KOPT-K1 (cell line): ENCODE data around the gene LPCAT1.
"Not testable (repeated sequence)": the region's sequence is repeated elsewhere in the genome, so short reads cannot be mapped to it uniquely, and the experiment has no call there.

Experiments
- H3K27ac ChIP-seq: fragments of 200-600 bp; sonication (generic); 2 replicates; pipeline ENCODE4 v1.5.1; 2016; ENCODE audit warnings: antibody characterized with exemption, mild to moderate bottlenecking, low read depth, low read length; ENCODE audit not compliant: poor library complexity, severe bottlenecking
- H3K36me3 ChIP-seq: fragments of 200-600 bp; sonication (generic); 2 replicates; pipeline ENCODE4 v1.5.1; 2017; ENCODE audit warnings: antibody characterized with exemption, mild to moderate bottlenecking, low read length, moderate library complexity; ENCODE audit not compliant: insufficient read depth
- H3K9me3 ChIP-seq: fragments of 200-600 bp; sonication (generic); 2 replicates; pipeline ENCODE4 v1.5.1; 2017; ENCODE audit warnings: antibody characterized with exemption, low read length, mild to moderate bottlenecking; ENCODE audit not compliant: insufficient read depth, poor library complexity, severe bottlenecking

LPCAT1 gene

DNA sequence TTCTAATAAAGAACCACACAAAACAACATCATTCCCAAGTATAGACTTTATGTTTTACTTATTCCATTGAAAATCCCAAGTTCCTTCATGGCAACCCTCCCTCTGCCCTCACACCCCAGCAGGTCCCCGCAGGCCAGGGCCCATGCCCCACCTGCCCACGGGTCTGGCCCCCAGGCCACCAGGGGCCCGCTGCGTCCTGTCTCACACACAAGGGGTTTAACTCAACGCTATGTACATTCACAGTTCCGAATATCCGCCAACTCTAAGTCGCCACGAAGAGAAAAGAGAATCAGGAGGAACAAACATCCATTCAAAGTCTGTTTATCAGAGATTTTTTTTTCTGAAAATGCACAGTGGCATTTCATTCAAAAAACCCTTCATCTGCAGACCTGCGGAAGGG is 62.4 kb downstream of the LPCAT1 start:
- Histone ChIP-seq H3K9me3 (peaks cover 28% of the 10 kb centered on the region), H3K27ac (no peak overlapping the region), H3K36me3 (peaks cover 96% of the 10 kb centered on the region)

DNA sequence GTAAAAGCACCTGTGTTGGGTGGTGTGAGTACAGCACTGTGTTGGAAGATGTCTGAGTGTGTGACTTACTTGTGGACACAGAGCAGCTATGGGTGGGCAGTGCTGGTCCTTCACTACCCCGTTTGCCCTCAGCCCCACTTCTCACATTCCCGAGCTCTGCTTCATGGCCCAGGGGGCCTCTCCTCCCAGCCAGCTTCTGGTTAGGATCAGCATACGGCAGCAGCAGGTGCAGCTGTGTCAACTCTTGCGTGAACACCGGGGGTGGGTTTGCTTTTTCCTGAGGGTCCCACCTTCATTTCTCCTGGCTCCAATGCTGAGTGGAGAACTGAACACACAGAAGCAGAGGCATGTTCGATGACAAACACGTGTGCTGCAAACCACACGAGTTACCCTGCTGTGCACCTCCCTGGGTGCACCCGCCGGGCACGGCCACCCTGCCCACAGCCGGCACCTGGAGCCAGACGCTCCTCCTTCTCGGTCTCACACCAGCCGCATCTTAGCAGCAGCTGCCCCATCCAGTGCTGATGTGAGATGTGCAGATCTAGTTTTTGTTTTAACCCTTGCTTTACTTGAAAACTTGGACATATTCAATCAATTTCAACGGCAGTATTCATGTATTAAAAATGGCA is 63.6 kb downstream of the LPCAT1 start:
- no peak overlapping the region for H3K27ac ChIP-seq
- peaks cover 84% of the 10 kb centered on the region for H3K36me3 ChIP-seq
- peaks cover 38% of the 10 kb centered on the region for H3K9me3 ChIP-seq

DNA sequence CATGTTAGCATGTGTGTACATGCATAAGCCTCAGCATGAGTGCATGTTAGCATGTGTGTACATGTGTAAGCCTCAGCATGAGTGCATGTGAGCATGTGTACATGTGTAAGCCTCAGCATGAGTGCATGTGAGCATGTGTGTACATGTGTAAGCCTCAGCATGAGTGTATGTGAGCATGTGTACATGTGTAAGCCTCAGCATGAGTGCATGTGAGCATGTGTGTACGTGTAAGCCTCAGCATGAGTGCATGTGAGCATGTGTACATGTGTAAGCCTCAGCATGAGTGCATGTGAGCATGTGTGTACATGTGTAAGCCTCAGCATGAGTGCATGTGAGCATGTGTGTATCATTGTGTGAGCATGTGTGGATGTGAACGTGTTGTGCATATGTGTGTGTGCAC is 64.3 kb downstream of the LPCAT1 start:
- not testable (repeated sequence) for H3K27ac ChIP-seq
- peaks cover 42% of the 10 kb centered on the region for H3K9me3 ChIP-seq
- H3K36me3 ChIP-seq = peaks cover 77% of the 10 kb centered on the region

DNA sequence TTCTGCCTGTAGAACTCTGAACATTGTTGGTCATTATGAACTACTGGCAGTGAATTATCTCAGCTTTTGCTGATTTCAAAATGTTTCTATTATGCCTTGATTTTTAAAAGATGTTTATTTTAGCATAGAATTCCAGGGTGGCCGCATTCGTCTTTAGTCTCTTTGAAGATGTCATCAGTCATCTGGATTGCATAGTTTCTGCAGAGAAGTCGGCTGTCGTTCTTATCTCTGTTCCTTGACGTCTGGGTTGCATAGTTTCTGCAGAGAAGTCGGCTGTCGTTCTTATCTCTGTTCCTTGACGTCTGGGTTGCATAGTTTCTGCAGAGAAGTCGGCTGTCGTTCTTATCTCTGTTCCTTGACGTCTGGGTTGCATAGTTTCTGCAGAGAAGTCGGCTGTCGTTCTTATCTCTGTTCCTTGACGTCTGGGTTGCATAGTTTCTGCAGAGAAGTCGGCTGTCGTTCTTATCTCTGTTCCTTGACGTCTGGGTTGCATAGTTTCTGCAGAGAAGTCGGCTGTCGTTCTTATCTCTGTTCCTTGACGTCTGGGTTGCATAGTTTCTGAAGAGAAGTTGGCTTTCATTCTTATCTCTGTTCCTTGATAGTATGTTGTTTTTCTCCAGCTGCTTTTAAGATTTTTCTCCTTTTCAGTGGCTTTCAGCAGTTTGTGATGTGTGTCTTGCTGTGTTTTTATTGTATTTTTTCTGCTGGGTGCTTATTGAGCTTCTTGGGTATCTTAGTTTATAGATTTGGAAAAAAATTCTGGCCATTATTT is 67.5 kb downstream of the LPCAT1 start:
- peaks cover 45% of the 10 kb centered on the region for H3K36me3 ChIP-seq
- H3K9me3 ChIP-seq = peaks cover 60% of the 10 kb centered on the region
- H3K27ac ChIP-seq = not testable (repeated sequence)

DNA sequence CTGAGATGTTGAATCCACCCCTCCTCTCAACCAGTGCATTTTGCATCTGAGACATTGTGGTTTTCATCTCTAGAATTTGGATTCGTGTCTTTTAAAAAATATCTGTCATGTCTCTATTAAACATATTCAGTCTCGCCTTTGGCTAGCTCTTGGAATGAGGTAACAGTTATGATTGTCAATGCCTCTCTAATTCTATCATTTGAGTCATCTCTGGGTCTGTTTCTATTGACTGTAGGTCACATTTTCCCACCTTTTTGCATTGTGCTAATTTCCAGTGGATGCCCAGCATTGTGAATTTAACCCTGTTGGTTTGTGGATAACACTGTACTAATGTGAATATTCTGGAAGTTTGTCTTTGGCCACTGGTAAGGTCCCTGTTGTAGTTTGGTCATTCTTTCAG is 70.1 kb downstream of the LPCAT1 start:
- Histone ChIP-seq H3K27ac (no peak overlapping the region), H3K9me3 (peaks cover 60% of the 10 kb centered on the region), H3K36me3 (peaks cover 18% of the 10 kb centered on the region)

DNA sequence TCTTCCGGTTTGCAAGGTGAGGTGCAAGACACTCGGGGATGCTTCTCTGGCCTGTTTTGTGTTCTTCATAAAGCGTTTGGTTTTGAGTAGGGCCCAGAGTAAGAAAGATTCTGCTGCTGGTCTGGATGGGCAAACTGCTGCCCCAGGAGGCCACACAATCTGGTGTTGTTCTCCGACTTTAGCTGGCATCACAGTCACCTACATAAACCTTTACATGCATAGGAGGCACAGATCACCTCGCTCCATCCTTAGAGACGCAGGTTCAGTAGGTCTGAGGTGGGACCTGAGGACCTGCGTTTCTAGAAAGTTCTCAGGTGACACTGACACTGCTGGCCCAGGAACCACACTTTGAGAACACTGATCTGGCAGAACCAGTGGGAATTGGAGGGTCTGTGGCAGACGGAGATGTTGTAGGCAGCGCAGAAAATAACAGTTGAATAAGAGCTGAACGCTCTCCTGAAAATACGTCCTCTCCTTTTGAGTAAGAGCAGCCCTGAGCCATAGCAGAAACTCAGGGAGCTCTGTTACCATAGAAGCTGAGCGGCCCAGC is 74.6 kb downstream of the LPCAT1 start:
- Histone ChIP-seq H3K9me3 (peaks cover 18% of the 10 kb centered on the region), H3K27ac (no peak overlapping the region), H3K36me3 (no peaks in the 10 kb centered on the region)

DNA sequence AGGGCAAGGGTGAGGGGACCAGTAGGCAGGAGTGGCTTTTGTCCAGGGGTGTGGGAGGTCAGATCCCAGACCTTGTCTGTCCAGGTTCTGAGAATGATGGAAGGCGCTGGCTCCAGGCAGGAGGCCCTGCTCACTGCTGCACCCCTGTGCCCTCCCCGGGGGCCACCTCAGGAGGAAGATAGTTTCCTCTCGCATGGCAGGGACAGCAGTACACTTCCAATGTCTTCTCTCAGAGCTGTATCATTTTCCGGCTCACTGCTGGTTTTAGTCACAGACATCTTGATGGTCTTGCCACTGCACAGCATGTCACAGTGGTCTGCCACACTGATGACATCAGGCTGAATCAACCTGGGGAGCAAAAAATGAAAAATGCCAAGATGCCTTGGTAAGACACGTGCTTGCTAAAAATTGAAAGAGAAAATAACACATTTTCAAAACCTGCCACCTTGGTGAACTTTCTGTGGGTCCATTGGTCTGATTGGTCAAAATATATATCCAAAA is 75.2 kb downstream of the LPCAT1 start:
- Histone ChIP-seq H3K36me3 (no peaks in the 10 kb centered on the region), H3K27ac (peak overlapping the region; percentile 42), H3K9me3 (peaks cover 12% of the 10 kb centered on the region)

DNA sequence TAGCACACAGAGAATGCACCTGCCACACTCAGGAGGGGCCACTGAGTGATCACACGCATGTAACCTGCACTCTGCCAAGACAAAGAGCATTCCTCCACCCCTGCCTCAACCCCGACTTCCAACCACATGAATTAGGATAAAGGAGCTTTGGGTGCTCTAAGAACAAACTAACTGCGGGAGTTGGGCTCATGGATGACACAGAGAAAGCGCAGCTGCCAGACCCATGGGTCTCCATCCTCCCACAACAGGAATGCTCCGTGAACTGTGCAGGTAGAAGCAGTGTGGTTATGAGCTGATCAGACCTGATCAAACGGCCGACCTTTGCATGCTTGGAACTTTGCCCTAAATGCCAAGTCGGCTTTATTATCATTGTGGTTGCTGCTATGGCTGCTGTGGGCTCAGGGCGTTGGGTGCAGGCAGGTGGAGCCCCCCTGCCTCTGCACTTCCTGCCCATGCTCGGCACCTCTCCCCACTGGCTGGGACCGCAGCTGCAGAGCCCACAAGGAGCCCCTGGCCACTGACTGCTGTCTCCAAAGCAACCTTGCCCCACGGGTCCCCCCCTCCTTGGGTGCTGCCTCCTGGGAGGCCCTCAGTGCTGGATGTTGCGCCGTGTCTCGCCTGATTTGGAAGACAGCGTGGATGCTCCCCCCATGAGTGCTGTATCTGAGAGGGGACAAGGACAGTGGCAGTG is 75.9 kb downstream of the LPCAT1 start:
- peaks cover 5% of the 10 kb centered on the region for H3K9me3 ChIP-seq
- no peaks in the 10 kb centered on the region for H3K36me3 ChIP-seq
- peak overlapping the region; percentile 42 for H3K27ac ChIP-seq

DNA sequence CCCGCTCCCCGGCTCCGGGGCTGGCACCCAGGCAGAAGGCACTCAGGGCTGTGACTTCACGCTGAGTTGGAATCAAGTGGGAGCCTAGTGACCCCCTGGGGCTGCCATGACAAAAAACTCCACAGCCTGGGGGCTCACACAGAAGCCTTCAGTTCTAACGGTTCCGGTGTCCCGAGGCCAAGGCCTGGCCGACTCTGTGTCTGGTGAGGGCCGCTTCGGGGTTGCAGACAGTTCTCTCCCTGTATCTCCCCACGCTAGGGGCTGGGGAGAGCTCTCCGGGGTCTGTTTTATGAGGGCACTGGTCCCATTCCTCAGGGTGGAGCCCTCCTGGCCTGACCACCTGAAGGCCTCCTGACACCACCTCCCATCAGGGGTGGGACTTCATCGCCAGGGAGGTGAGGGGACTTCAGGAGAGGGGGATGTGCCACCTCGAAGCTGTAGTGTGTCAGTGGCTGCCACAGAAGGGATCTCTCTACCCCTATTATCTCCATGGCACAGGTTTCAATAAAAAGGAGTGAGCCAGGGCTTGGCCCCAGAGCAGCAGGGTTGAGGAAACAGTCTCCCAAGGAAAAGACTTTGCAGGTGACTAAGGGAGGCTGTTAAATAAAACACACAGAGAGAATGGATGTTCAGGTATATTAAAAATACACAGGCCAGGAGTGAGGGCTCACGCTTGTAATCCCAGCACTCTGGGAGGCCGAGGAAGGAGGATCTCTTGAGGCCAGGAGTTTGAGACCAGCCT is 77.0 kb downstream of the LPCAT1 start:
- no peak overlapping the region for H3K27ac ChIP-seq
- no peaks in the 10 kb centered on the region for H3K36me3 ChIP-seq
- H3K9me3 ChIP-seq = peaks cover 3% of the 10 kb centered on the region

DNA sequence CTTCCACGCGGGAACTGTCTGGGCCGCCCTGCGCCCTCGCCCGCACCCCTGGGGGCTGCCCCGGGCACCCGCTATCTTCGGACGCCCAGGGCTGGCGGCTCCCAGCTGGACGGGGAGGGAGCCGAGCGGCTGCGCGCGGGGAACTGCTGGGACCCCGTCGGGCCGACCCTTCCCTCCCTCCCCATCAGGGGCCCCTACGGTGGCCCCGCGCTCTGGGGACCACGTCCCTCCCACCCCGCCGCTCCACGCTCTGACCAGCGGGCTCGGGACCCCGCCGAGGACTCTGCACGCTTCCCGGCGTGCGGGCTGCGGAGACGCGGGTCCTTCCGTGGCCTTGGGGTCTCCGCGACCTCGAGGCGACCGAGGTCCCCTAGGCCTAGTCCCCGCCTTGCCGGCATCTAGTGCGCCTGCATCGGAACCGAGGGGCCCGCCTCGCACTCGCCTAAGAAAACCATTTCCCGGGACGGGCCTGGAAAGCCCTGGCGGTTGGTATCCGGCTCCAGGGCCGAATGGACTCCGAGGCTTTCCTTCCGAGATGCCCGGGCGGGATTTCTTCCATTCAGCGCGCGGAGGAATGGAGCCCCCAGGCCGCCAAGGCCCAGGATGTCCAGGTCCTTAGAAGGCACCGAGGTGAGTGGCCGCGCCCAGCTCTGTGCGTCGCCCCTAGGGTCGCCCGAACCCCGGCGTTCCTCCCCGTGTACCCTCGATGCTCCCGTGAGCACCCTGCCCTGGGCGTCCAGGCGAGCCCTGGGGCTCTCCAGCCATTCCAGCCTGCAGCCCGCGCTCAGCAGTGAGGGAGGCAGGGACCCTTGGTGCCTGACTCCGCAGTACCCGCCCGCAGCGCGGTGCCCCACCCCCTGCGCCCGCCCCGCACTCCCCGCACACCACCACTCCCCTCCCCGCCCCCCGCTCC is 77.8 kb downstream of the LPCAT1 start:
- H3K36me3 ChIP-seq = no peaks in the 10 kb centered on the region
- peaks cover 3% of the 10 kb centered on the region for H3K9me3 ChIP-seq
- H3K27ac ChIP-seq = no peak overlapping the region

DNA sequence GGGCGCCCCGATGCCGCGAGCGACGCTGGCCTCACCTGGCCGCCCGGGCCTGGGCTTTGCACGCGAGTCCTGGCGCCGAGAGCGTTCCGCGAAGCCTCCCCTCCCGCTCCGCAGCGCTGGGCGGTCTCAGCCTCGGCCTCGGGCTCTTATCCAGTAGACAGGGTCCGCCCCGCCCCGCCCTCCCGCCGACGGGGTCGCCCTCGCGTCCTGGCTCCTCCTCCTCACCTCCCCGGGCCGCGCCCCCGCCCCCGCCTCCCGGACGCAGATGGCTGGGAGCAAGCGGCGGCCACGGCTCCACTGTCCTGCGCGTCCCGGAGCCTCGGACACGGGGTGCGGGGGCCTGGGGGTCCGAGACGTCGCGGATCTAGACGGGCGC is 78.5 kb downstream of the LPCAT1 start, which contains the start of gene SLC6A3:
SLC6A3 (minus strand) TSS at position 128 of the 376 bp plus-strand sequence. CDS start 2,243 bp downstream, outside the sequence.
- H3K9me3 ChIP-seq = peaks cover 3% of the 10 kb centered on the region
- H3K27ac ChIP-seq = no peak within 1 kb of the TSS
- H3K36me3 ChIP-seq = no peaks in the 10 kb centered on the region

DNA sequence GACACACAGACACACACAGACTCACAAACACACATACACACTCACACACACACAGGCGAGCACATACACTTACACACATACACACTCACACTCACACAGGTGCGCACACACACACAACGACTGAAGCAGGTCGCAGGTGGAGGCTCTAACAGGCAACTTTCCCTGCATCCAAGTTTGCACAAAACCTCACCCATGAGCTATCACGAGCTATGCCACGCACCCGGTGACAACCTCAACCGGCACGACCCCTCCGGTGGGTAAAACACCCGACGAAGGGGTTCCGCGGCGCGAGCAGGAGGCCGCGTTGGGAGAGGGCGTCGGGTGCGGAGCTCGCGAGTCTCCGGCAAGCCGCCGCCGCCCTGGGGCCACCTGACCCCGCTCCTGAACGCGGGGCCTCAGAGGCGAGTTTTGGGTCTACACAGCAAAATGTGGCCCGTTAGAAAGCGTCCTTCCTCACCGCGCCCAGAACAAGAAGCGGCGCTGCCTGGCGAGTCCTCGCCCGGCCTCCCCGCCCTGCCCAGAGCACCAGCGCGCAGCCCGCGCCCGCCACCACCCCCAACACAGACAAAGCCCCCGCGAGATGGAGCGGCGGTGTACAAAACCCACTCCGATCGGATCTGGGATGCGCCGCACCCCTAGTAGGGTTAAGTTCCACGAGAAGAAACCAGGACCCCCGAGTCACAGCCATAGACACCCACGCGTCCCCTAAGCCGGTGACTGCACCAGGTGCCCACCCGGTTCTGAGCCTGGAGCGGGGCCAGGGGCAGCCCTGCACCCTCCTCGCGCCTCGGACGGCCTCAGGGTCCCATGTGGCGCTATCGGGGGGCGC is 79.2 kb downstream of the LPCAT1 start:
- no peak overlapping the region for H3K27ac ChIP-seq
- H3K9me3 ChIP-seq = peaks cover 3% of the 10 kb centered on the region
- no peaks in the 10 kb centered on the region for H3K36me3 ChIP-seq

DNA sequence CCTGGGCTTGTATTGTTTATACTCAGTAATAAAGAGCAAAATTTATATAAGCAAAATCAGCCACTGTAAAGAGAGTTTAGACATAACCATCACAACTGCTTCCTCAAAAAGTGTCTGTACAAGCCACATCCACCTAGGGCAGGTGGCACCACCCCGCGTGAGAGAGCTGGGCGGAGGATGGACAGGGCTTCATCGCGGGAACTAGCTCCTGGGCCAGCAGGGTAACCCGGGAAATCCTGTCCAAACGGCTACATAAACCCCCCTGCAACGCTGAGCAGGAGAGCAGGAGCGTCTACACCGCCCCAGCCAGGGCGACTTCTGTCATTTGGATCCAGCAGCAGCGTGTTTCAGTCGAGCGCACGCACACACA is 79.8 kb downstream of the LPCAT1 start:
- H3K27ac ChIP-seq = no peak overlapping the region
- peaks cover 3% of the 10 kb centered on the region for H3K9me3 ChIP-seq
- H3K36me3 ChIP-seq = no peaks in the 10 kb centered on the region
